B cell (primary cell): ENCODE results near the gene PPCDC.

Source experiments
- CTCF ChIP-seq: fragments of 200-600 bp; IDR thresholded peaks from one replicate; pipeline ENCODE4 v1.8.0; 2022; ENCODE audit warnings: antibody characterized with exemption, mild to moderate bottlenecking
- EZH2 ChIP-seq: IDR thresholded peaks from 2 replicates; pipeline ENCODE4 v1.6.1; 2012; ENCODE audit warnings: borderline replicate concordance, low read depth, mild to moderate bottlenecking, moderate library complexity, low read length; ENCODE audit not compliant: insufficient read depth, poor library complexity, severe bottlenecking

- TF ChIP-seq CTCF (no peak), EZH2 (no peak)
Observed at GRCh38 chr15:74994236-74994635, 29.2 kb upstream of the PPCDC start.
